GM19468 (cell line): ENCODE data around the gene CNN2.

ENCODE experiments used
- ATAC-seq: cut with Tn5 transposase; IDR thresholded peaks from one replicate; pipeline ENCODE4 v1.9.1; 2021; ENCODE audit warnings: mild to moderate bottlenecking, moderate library complexity, moderate number of reproducible peaks; ENCODE audit not compliant: unreplicated experiment; ENCODE audit errors: extremely low read depth

Gene CNN2

DNA sequence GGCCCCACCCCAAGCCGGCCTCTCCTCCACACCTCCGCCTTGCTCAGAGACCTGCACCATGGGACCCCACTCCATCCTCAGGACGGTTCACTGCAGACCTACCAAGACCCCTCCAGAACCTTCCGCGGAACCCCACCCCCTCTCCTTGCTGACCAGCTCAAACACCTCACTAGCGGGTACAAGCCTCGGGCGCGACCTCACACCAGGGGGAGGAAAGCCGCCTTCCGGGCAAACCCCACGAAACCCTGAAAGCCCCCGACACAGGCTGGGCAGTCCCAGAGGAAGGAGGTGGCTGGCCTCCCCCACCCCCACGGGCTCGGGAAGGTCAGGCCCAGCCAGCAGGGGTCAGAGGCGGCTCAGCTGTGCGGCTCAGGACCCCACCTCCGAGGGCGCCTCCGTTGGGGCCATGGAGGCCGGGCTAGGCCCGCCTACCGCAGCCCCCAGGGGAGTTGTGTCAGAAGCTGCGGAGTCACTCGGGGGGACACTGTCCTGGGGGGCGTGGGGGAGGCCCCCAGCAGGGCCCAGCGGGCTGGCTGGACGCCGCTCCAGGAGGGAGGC lies 16.3 kb upstream of the CNN2 start:
- no peak for ATAC-seq

GRCh38 chr19:1010586-1011510 lies 15.6 kb upstream of the CNN2 start:
- no peak for ATAC-seq

DNA sequence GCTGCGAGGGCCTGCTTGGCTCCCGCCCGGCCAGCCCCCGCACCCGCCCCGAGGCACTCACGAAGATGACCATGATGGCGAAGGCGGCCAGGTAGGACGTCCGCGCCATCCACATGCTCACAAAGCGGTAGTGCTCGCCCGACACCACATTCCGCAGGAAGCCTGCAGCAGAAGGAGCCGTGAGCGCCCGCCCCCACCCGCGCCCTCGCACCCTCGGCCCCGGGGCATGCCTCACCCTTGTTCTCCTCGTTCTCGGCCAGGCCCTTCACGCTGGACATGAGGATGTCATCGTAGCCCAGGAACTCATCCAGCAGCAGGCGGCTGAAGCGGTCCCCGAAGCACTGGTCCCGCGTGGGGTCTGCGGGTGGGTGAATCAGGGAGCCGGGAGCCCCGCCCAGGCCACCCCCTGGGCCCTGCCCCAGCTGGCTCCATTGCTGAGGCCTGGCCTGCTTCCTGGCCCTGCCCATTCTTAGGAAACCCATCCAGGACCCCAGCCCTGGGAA lies 14.5 kb upstream of the CNN2 start:
- no peak for ATAC-seq

DNA sequence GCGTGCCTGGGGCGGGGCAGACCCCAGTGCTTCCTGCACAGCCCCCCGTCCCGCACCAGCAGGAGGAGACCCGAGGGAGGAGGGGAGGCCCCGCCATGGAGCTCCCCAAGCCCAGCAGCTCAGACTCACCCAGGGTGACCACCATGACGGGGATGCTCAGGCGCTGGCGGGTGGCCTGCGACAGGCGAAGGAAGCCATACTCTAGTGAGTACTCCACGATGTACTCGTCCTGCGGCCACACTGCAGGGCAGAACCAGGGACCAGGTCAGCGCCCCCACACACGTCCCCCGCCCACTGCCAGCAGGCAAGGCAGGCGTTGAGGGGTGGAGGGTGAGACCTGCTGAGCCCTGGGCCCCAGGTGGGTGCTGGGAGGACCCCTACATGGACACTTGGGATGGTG lies 14.1 kb upstream of the CNN2 start:
- no peak for ATAC-seq

- no peak for ATAC-seq
These were observed 13.2 kb upstream of the CNN2 start for GRCh38 chr19:1013218-1013617.

- no peak for ATAC-seq
These were observed 12.0 kb upstream of the CNN2 start for GRCh38 chr19:1014161-1015060.

- ATAC-seq, result no peak
These were observed 11.2 kb upstream of the CNN2 start for GRCh38 chr19:1015061-1015781.

GRCh38 chr19:1015782-1016646 lies 10.4 kb upstream of the CNN2 start:
- no peak for ATAC-seq

DNA sequence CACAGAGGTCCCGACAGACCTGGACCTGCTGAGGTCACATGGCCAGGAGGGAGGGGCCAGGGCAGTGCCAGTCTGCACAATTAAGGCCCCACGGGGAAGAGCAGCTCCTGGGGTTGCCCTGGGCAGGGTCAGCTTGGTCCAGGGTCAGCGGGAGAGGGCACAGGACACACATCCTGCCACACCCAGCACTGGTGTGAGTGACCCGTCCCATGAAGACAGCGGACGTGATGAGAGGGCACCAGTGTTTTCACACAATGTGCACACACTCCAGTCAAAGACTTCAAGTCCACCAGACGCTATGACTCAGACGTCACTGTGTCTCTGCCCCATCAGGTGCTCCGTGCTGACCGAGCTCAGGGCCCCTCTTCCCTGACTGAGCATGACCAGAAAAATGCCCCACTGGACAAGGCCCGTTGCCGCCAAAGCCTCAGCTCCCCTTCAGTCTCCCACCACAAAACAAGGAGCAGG lies 9.7 kb upstream of the CNN2 start:
- ATAC-seq, result no peak

- no peak for ATAC-seq
These were observed 9.1 kb upstream of the CNN2 start for GRCh38 chr19:1017115-1017905.

GRCh38 chr19:1017906-1018305 lies 8.5 kb upstream of the CNN2 start:
- no peak for ATAC-seq

GRCh38 chr19:1018393-1018792 lies 8.0 kb upstream of the CNN2 start:
- no peak for ATAC-seq

DNA sequence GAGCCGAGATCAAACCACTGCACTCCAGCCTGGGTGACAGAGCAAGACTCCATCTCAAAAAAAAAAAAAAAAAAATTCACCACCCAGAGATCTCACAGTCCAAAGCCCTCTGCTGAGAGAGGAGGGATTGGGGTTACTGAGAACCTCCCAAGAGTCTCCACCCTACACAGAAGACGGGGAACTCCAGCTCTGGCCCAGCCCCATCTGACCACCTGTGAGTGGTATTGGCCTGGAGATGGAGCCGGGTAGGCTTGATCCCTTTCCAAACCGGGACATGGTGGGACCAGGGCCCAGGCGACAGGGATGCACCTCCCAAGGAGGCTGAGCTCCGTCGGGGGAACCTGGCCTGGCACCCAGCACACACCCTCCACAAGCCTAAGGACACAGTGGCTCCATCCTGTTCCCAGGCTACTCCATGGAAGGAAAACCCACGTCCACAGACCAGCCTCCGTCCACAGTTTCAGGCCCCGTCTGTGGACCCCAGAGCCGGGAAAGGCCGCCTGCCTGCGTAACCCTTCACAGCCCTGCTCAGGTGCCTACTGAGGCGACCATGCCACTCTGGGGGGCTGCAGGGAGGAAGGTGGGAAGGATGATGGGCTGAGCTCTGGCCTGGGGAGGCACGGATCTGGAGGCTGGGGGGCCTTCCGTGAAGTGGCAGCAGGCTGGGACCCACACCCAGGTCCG lies 7.3 kb upstream of the CNN2 start:
- no peak for ATAC-seq

- ATAC-seq, result no peak
These were observed 6.8 kb upstream of the CNN2 start for GRCh38 chr19:1019616-1019961.

DNA sequence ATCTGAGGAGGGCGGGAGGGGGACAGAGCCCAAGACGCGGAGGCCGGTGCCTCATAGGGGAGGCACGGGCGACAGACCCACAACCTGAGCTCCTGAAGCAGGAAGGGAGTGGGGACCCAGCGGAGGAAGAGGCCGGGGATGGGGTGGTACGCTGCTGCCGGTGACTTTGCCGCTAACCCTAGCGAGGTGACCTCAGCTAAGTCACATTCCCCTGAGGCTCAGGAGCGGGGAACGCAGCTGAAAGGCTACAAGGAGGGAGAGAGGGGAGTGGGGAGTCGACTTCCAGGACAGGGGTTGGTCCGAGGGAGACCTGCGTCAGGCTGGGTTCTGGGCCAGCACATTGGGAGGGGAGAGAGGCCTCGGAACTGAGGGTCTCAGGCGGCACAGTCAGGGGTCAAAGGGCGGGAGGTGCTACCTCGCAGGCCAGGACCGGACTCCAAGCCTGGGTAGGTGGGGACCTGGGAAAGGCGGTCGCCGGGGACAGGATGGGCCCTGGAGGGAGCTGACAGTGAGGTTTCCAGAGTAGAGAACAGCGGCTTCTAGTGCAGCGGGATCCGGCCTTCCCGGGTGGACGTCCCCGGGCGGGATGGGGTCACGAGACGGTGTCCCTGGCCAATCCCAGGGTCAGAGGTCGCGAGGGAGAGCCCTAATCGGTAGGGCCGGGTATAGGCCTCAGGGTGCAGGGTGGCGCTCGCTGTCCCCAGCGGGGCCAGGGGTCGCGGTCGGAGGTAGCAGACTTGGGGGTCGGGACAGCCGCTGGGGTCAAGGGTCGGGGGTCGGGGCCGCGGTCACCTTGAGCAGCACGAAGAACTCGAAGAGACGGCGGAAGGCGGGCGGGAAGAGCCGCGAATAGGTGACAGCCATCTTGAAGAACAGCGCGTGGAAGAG lies 6.2 kb upstream of the CNN2 start:
- ATAC-seq, result no peak

DNA sequence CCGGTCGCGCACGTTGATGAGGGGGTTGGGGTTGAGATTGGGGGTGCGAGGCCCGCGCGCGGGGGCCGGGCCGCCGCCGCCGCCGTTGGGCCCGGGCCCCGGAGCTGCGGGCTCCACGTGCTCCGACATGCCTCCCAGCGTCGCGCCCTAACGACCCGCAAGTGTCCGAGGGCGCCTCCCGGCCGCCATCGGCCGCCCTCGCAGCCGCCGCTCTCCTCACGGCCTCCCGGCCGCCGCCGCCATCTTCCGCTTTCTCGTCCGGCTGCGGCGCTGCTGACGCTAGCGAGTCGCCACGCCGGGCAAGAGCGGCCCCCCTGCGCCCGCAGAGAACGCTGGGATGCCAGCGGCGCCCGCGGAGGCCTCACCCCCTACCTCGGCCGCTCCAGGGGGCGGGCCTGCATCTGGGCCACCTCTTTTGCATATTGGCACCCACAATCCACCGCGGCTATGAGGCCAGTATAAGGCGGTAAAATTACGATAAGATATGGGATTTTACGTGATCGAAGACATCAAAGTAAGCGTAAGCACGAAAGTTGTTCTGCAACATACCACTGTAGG lies 5.5 kb upstream of the CNN2 start, which contains the start of gene TMEM259:
Gene TMEM259, minus strand, starts transcription at position 256 of the 558 bp plus-strand sequence. Its CDS starts 127 bp downstream, at position 129.
- peak; percentile 80 for ATAC-seq
